Fibroblast of peridontal ligament (primary cell): ENCODE data around the gene DNAJB13.

Experiments
- DNase-seq: peaks from one replicate; pipeline ENCODE4 v3.0.0-alpha.2; 2010; ENCODE audit errors: extremely low read depth

DNAJB13 gene

DNA sequence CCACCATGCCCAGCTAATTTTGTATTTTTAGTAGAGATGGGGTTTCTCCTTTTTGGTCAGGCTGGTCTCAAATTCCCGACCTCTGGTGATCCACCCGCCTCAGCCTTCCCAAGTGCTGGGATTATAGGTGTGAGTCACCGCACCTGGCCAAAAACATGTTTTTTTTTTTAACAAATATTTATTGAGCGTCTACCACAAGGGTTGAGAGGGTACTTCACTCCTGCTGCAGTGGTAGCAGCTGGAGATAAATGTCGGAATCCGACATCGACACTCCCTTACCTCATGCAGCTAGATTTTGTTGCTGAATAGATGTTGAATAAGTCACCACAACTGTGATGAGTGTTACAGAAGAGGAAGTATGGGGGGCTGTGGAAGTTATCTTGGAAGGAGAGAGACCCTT, 971 bp downstream of the DNAJB13 start:
- no peak for DNase-seq

DNA sequence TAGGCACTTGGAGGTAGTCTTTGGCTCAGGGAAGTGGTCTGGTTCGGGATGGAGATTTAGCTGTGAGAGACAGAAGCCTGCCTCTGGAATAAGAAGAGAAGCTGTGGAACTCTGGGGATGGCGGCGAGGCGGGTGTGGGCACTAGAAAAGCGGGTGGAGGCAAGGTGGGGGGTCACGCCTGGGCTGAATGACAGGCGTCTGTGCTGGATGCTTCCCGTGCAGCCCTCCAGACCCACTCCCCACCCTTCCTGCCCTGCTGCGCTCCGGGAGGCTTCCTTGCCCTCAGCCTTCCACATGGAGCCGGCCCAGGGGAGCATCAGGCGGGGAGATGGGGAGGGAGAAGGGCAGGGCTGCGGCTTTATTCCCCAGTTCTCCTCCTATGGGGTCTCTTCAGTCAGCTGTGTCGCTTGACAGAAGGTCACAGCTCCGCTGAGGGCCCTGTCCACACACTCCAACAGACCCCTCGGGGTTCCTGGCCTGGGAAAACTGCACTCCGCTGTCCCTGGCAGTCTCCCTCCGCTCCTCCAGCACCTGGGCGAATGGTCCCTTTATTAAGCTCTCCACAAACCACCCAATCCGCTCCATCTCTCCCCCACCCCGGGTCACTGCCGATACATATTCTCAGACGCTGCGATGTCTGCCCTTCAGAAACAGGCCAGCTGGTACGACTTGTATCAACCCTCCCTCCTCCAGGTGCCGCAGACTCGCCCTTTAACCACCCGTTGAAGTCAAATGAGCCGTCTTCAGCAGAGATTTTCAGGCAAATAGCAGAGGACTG, 6.2 kb downstream of the DNAJB13 start:
- no peak for DNase-seq

DNA sequence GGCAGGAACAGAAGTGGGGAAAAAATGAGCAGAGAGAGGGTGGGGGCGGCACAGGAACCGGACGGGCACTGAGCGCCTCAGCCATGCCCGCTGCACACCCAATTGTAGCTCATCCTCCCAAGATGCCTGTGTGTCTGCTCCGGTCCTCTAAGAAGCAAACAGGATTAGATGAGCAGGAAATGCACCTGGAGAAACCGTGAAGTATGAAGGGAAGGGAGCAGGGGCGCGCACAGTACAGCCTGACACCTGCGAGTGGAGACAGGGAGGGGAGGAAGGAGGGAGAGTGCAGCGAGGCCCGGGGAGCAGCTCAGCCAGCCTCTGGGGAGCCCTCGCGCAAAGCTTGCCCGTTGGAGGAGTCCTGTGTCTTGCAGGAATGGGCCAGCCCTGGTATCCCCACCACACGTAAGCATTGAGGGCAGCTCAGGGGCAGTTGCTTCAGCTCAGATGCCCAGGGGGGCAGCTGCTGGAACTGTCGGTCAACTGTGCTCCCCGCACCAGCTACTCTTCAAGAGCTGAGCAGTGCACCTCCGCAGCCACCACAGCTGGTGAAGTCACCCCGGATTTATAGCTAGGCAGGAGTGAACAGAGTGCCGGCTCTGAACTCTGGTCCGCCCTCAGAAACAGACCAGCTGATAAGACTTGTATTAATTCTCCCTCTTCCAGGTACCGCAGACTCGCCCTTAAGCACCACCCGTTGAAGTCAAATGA, 7.0 kb downstream of the DNAJB13 start:
- no peak for DNase-seq

DNA sequence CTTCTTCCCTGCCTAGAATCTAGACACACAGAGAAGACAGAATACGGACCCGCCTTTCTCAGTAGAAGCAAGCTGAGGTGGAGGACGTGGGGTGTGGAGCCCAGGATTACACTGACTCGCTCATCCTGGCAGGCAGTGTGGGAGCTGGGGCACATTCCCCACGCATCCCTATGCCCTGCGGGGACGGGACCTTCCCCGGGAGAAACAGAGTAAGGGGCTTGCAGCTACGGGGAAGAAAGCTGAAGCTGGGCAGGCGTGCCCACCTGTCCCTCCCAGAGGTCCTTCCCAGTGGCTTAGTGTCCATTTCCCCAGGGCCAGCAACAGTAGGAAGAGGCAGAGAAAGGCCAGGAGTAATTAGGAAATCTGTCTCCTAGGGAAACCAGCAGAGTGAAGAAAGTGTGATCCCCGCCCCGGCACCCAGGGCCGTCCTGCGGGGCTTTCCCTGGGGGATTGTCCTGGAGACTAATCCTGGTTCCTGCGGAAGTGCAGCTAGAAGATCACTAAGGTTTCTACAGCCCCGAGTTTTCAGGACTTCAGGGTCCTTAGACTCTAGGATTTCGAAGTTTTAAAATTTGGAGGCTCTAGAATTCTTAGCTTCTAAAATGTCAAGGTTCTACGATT, 7.8 kb downstream of the DNAJB13 start:
- no peak for DNase-seq

DNA sequence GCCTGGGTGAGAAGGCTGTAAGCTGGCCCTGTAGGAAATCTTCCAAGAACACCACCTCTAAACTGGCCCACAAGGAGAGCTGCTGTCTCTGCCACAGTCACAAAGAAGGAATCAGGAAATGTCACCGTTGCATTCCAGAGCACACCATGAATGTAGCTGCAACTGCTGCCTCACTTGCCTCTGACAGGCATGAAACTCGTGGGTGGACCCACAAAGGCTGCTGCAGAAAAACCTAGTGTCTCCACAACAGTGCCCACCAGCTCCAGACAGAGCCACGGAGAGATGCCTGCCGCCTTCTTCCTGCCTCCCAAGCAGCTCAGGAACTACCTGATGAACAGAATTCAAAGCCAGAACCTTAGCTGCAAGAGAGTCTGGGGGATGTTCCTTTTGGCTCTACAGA, 10.5 kb downstream of the DNAJB13 start:
- DNase-seq: no peak

DNA sequence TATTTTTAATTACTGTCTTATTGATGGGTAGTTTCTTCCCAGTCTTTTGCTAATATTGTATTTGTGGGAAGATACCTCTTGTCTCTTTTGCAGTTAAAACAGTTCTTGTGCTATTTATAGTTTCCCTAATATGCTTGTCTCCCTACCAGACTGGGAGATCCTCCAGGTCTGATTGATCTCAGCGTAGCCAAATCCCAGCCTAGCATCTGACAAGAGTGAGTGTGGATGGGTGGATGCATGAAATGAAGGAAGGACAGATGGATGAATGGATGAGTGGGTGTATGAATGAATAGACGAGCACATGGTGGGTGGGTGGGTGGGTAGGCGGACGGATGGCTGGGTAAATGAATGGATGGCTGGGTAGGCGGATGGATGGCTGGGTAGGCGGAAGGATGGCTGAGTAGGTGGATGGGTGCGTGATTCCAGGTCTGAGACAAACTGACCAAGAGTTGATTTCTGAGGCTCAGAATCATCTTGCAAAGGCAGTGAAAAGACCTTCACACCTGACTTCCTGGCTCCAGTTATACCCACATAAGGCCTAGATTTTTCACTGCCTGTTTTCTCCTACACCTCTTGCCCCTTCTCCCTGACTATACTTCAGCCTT, 11.4 kb downstream of the DNAJB13 start:
- DNase-seq: no peak

DNA sequence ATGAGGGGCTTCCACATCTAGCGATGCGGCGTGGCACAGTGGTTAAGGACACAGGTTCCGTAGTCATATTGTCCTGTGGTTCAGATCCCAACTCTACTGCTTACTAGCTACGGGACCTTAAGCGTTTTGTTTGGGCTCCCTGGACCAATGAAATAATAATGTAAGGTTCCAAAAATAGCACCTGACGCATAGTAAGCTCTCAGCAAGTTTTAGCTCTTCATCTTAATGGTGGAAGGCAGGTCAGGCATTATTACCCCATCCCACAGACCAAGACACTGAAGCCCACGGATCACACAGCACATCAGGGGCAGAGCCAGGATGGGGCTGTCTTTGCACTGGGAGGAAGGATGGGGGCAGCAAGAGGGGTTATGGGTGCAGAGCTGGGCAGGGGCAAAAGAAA, 13.0 kb downstream of the DNAJB13 start:
- DNase-seq: no peak

DNA sequence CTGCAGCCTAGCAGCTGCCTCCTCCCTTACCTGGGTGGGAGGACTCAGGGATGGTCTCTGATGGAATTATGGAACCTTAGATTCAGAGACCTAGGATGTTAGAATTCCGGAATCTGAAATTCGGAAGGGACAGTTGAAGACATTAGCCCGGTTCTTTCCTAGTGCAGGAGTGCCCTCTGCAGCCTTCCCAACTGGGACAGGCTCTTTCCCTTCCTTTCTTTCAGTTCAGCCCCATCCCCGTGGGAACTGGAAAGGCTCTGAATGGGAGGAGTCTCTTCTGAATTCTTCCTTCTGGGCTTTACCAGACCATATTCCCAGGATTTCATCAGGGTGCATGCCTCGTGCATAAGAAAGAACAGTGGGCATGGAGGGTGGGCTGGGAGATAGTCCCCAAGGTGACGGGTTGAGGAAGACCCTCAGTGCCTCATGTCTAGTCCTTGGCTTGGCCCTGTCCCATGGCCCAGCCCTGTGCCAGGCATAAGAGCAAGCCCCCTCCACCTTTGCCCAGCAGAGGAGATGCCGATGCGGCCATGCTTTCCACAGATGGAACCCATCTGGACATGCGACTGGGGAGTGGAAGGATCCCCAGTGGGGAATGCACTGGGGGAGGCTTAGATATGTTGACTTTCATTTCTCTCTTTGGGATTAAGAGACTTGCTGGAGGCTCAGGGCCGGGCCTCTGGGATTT, 14.4 kb downstream of the DNAJB13 start:
- peak; percentile 21 for DNase-seq

DNA sequence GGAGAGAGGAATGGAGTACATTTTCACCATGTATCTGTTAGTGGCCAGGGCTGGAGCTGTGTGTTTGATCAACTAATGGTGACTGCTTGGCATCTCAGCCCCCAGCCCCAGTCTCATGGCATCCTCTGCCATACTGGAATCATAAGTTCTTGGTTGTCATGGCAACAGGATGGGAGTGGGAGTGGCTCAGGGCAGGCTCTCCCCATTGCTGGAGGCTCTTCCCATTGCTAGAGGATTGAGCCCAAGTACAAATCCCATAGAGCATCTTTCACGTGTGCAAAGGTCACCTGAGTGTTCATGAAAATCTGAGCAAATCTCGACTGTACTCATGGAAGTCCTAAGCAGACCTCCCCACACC, 14.9 kb downstream of the DNAJB13 start:
- no peak for DNase-seq

DNA sequence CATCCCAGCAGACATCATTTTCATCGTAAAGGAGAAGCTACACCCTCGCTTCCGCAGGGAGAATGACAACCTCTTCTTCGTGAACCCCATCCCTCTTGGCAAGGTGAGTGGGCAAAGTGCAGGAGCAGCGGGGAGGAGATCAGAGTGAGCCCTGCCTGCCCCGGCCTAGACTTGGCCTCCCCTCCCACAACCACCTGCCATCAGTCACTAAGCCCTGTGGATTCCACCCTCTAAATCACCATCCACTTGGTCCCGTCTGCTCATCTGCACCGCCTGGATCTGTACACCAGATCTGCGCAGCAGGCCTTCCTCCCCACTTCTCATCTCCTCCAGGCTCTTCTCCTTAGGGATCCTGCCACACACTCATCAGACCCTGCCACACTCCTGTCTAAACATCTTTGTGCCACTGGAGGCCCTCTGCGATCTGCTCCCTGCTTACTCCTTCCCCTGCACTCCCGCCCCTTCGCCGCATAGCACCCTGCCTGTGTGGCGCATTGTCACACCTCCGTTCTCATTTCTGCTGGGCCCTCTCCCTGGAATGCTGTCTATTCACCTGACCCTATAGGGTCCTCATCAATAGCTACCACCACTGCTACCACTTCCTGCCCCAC, 17.6 kb downstream of the DNAJB13 start:
- no peak for DNase-seq

DNA sequence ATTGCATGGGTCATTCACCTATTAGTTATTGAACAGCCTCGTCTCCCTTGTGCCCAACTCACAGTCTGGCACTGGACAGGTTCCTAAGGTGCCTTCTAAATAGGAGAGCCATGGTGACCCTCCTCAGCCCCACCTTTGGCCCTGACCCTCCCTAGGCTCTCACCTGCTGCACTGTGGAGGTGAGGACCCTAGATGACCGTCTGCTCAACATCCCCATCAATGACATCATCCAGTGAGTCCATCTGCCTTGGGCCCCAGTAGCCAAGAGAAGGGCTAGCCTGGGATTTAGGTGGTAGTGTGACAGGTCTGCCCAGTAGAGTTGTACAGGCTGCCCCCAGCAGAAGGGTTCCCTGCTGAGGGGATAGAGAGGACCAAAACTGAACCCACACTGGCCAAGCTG, 18.3 kb downstream of the DNAJB13 start:
- no peak for DNase-seq

DNA sequence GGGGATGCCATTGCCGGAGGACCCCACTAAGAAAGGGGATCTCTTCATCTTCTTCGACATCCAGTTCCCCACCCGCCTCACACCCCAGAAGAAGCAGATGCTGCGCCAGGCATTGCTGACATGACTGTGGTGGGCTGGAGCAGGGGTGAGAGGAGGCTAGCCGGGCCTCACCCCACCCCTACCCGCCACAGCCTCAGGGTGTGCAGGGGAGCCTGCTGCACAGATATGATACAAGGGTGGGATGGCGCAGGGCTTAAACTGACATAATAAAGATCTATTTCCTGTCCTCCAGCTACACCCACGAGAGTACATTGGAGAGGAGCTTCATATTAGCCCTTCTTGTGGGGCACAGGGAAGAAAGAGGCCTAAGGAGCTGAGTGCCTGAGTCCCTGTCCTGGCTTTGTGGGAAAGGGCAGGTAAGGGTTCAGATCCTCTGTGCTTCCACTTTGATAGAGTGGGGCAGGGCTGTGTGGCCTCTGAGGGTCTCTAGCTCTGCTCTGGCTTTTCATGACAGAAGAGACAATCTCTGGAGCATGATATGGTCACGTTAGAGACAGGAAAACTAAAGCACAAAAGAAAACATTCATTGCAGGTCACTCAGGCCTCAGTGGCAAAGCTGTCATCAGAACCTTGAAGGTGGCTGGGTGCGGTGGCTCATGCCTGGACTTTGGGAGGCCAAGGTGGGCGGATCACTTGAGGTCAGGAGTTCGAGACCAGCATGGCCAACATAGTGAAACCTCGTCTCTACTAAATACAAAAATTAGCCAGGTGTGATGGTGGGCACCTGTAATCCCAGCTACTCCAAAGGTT, 19.4 kb downstream of the DNAJB13 start:
- DNase-seq: no peak

DNA sequence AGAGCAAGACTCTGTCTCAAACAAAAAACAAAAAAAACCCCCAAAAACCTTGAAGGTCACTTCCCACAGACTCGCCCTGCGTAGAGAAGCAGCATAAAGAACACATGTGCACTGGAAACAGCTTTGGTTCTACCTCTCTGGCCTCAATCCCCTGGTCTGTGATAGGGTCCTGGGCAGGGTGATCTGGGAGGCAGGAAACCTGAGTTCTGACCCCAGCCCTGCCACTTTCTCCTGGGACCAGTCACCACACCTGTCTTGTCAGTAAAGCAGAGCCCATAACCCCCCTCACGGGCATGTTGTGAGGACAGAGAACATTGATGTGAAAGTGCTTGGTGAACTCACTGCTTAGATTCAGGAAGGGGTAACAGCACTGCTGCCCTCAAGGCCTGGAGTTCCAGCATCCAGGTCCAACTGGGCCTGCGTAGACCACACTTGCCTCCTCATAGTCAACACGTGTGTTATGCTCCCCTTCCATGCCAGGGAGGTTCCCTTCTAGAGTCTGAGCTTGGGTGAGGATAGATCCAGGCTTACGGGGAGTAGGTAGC, 20.4 kb downstream of the DNAJB13 start:
- DNase-seq: no peak

DNA sequence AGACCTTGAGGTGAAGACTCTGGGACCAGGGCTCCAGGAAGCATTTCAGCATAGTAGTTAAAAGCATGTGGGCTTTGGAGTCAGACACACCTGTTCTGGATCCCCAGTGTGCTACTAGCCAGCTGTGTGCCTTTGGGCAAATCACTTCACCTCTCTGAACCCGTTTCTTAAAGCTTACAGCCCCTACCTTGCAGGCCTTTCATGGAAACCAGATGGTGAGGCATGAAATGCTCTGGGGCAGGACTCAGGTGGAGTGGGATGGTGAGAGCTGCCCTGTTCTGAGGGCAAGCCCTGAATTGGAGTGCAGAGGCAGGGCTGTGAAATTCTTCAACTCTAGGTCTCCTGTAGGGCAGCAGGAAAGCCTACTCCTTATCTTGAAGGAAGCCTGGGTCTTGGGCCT, 21.4 kb downstream of the DNAJB13 start:
- DNase-seq: no peak

DNA sequence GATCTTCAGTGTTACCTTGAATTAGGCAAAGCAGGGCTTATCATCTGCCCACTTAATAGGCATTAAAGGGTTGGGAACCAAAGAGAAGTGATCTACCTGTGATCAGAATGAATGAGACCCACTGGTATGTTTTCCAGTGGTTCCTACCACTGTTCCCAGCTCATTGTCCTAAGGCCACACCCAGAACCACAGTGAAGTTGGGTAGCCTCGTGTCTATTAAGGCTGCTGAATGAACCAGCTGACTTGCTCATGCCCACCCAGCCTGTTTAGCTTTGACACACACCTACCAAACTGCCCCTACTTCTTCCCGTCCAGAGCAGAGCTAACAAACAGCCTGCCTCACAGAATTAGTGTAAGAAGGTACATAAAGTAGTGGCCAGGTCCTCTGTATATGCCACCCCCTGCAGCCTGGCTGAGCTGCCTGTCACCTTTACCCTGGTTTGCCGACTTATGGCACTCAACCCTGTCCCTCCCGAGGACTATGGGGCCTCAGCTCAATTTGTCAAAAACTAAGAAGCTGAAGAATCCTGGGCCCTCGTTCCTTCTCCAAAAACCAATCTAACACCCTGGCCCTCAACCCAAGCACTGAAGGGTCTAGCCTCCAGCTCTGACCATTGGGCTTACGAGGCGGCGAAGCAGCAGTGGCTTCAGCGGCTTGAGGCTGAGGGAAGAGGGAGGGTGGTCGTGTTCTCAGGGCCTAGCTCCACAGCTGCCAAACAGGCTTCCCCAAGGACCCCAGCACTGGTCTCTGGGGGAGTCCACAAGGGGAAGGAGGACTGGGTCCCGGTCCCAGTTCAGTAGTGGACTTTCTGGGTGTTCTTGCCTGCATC, 22.0 kb downstream of the DNAJB13 start:
- DNase-seq: no peak

DNA sequence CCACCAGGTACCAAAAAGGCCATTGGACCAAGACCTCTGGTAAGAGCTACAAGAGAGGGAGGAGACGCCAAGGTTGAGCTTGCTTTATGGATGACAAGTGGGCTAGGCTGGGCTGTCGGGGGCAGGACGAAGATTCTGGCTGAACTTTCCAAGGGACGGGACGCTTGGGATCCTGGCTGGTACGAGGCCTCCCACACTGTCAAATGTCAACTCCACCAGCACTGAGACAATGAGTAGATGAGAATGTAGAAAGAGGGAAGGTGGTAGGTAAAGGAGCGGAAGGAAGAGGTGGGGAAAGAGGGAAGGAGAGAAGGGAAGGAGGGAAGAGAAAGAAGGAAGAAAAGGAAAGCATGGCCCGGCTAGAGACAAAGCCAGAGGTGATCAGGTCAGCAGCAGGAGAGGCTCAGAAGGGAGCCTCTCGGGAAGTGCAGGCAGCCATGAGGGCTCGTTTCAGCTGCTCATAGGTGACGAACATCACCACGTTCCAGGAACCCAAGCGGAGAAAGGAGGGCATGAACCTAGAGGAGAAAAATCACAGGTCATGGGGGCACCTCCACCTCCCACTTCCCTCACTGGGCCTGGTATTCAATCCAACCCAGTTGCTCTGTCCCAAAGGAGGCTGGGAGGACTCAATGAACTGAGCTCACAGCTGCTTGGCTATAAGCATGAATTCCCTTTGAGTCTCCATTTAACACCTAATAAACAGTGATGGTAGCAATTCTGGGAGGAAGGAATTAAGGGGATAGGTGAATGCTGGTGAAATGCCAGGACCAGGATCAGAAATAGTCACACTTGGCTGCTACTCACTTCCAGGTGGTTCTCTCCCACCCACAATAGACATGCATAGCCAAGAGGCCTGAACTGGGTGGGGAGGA, 24.0 kb downstream of the DNAJB13 start:
- no peak for DNase-seq

DNA sequence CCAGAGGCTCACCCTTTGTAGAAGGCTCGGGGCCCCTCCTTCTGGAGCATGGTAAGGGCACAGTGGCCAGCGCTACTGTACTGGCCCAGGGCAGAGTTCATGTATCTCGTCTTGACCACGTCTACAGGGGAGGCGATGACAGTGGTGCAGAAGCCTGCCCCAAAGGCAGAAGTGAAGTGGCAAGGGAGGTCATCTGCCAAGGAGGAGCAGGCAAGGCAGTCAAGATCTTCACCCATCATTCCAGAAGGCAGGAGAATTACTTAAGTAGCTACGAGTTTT, 24.6 kb downstream of the DNAJB13 start:
- no peak for DNase-seq

DNA sequence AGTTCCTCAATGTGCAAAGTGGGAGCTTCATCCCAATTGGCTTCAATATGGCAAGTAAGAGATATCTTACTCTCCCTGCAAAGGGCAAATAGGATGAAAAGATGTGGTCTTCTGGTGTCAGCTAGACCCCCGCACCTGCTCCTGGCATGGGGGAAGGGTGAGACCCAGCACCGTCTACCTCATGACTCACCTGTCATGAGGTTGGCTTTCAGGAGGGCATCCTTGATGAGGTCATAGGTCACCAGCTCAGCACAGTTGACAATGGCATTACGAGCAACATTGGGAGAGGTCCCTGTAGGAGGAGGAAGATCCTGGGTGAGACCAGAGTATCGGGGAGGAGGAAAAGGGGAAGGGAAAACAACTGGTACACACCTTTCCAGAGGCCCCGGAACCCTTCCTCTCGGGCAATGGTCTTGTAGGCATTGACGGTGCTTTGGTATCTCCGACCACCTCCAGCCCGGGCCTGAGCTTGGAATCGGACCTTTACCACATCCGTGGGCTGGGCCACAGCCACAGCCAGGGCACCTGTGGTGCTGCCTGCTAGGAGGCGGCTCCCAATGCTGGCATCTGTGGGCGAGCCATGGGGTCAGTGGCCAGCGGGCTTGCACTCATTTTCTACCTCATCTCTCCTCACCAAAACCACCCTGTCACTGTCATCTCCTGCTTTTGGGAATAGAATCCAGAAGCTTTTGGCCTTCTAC, 25.8 kb downstream of the DNAJB13 start:
- DNase-seq: no peak
